GM12878 (cell line): ENCODE measurements around the gene SPTBN1.

Experiments
- CTCF ChIP-seq, 3 experiments: IDR thresholded peaks in 2 of 3; conservative IDR thresholded peaks in 1 of 3; 2 replicates each; pipeline ENCODE4 v1.5.1; 2011; ENCODE audit warnings: low read depth in 3 of 3, low read length in 3 of 3, mild to moderate bottlenecking in 3 of 3, control low read depth in 2 of 3, moderate library complexity in 2 of 3, inconsistent platforms in 1 of 3, mixed read lengths in 1 of 3; ENCODE audit not compliant: control insufficient read depth in 2 of 3, insufficient read depth in 1 of 3; ENCODE audit errors: extremely low read depth in 1 of 3
- EZH2 ChIP-seq: IDR thresholded peaks from 2 replicates; pipeline ENCODE4 v1.6.1; 2012; ENCODE audit warnings: low read depth, mild to moderate bottlenecking, control low read depth, inconsistent platforms, low read length, borderline replicate concordance; ENCODE audit not compliant: control insufficient read depth
- FOXK2 ChIP-seq: fragments of 450-650 bp; IDR thresholded peaks from 2 replicates; pipeline ENCODE4 v1.6.1; 2017; ENCODE audit warnings: mild to moderate bottlenecking, moderate library complexity
- PAX8 ChIP-seq: fragments of 450-650 bp; IDR thresholded peaks from 2 replicates; pipeline ENCODE4 v1.6.1; 2017; ENCODE audit warnings: mild to moderate bottlenecking, moderate library complexity
- POLR2A ChIP-seq: IDR thresholded peaks from 2 replicates; pipeline ENCODE4 v1.6.1; 2011; ENCODE audit warnings: low read depth, mild to moderate bottlenecking, low read length
- REST ChIP-seq: IDR thresholded peaks from 2 replicates; pipeline ENCODE4 v1.6.1; 2012; ENCODE audit warnings: mild to moderate bottlenecking, low read depth, low read length
- RFX5 ChIP-seq: IDR thresholded peaks from 2 replicates; pipeline ENCODE4 v1.6.1; 2011; ENCODE audit warnings: low read depth, low read length, improper control_type of control experiment
- TAF1 ChIP-seq: IDR thresholded peaks from 2 replicates; pipeline ENCODE4 v1.6.1; 2011; ENCODE audit warnings: mild to moderate bottlenecking, low read depth, low read length, borderline replicate concordance
- TCF12 ChIP-seq: IDR thresholded peaks from 2 replicates; pipeline ENCODE4 v1.6.1; 2011; ENCODE audit warnings: low read depth, mild to moderate bottlenecking, low read length
- TF ChIP-seq, protein P1 (sequence below): fragments of 450-650 bp; formaldehyde crosslinking; IDR thresholded peaks from 2 replicates; pipeline ENCODE4 v1.5.0; 2022; ENCODE audit warnings: mild to moderate bottlenecking, missing genetic modification characterization

DNA sequence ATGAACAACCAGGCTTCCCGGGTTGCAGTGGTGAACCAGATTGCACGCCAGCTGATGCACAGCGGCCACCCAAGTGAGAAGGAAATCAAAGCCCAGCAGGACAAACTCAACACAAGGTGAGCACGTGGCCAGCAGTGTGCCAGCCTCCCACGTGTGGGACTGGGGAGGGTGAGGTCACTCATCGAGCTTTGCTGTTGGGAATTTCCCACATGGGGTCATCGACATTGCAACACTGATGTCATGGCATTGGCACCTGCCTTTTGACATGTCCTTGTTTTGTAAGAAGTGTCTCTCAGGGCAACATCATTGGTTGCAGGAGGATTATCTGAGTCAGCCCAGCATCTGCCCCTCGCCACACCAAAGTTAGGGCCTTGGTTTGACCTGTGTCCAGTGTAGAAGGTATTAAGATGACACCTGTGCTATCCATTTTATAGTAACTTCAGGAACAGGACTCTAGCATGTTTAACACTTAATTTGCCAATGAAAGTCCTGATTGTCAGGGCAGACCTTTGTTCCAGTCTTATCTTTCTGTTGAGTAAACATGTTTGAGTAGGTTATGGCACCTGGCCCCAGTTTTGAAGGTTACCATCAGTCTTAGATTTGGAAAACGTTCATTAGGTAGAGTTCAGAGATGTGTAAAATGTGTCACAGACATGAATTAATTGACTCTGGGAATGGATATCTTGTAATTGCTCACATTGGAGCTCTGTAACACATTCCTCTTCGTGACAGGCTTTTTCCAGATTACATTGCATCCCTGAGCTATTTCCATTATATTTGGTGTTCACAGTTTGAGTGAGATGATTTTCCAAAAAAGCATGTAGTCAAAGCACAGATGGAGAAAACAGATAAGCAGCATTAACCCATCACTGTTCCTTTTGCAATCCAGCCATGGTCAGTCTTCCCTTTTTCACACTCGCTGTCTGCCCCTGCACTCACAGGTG, 174.1 kb downstream of the SPTBN1 start:
- TF ChIP-seq POLR2A: no peak
- no peak for TF ChIP-seq TAF1
- TF ChIP-seq CTCF (IDR thresholded peaks at IDR 0.05 in 2 of 3, conservative IDR thresholded peaks at IDR 0.05 in 1 of 3; ENCODE audit: control insufficient read depth in 2 of 3, extremely low read depth in 1 of 3, insufficient read depth in 1 of 3, low read depth in 3 of 3, low read length in 3 of 3): no peak
- no peak for TF ChIP-seq EZH2
- TF ChIP-seq, protein P1, sequence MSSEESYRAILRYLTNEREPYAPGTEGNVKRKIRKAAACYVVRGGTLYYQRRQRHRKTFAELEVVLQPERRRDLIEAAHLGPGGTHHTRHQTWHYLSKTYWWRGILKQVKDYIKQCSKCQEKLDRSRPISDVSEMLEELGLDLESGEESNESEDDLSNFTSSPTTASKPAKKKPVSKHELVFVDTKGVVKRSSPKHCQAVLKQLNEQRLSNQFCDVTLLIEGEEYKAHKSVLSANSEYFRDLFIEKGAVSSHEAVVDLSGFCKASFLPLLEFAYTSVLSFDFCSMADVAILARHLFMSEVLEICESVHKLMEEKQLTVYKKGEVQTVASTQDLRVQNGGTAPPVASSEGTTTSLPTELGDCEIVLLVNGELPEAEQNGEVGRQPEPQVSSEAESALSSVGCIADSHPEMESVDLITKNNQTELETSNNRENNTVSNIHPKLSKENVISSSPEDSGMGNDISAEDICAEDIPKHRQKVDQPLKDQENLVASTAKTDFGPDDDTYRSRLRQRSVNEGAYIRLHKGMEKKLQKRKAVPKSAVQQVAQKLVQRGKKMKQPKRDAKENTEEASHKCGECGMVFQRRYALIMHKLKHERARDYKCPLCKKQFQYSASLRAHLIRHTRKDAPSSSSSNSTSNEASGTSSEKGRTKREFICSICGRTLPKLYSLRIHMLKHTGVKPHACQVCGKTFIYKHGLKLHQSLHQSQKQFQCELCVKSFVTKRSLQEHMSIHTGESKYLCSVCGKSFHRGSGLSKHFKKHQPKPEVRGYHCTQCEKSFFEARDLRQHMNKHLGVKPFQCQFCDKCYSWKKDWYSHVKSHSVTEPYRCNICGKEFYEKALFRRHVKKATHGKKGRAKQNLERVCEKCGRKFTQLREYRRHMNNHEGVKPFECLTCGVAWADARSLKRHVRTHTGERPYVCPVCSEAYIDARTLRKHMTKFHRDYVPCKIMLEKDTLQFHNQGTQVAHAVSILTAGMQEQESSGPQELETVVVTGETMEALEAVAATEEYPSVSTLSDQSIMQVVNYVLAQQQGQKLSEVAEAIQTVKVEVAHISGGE (CRISPR knock-in tag): no peak
- no peak for TF ChIP-seq REST
- TF ChIP-seq PAX8: no peak
- TF ChIP-seq TCF12: peak; percentile 68; the same call in 1 of the 2 replicates
- no peak for TF ChIP-seq RFX5
- no peak for TF ChIP-seq FOXK2
